OCI-LY1 (cell line): Measurements from ENCODE around the gene CSGALNACT2.

Experiments used
- CTCF ChIP-seq: fragments of 200-600 bp; sonication (generic), shearing (Covaris generic); IDR thresholded peaks from 2 replicates; pipeline ENCODE4 v1.5.1; 2017; ENCODE audit warnings: mild to moderate bottlenecking, antibody characterized with exemption, low read length, moderate library complexity, mixed read lengths
- EZH2 ChIP-seq: fragments of 200-600 bp; sonication (generic), shearing (Covaris generic); IDR thresholded peaks from 2 replicates; pipeline ENCODE4 v1.8.0; 2017; ENCODE audit warnings: borderline replicate concordance, mixed run types, mild to moderate bottlenecking, antibody characterized with exemption, low read length, moderate library complexity, mixed read lengths

- TF ChIP-seq CTCF (peak; percentile 25; the same call in 1 of the 2 replicates), EZH2 (no peak)
These were observed 554 bp downstream of the CSGALNACT2 start for GRCh38 chr10:43138757-43139241.
